DMS53 (cell line): ENCODE data around the gene MECP2.

ENCODE experiments used
- DNase-seq: peaks from one replicate; lab custom pipeline; 2025; lab: John Stamatoyannopoulos, UW

Gene MECP2

GRCh38 chrX:154061801-154062200, 35.7 kb downstream of the MECP2 start:
- no peak for DNase-seq

DNA sequence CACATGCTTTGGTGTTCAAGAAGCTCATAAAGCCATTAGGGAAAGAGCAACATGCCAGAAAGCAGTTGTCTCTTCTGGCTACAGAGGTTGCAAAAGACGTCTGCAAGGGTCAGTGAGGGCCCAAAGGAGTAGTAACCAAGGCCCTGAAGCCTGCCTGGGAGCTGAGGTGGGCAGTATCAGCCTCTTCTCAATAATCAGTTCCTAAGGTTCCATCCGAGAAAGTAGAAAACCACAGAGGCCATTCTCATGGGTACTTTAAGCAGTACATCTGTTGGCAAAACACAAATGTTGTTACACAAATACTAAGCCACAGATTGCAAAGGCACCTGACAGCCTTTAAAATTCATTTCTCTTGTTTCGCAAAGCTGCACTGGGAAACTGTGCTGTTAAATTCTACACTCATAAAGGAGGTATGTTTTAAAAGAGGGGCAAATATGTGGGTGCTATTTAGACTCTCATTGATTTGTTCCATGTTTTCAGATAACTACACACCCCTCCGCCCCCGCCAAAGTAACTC, 37.7 kb downstream of the MECP2 start:
- no peak for DNase-seq

DNA sequence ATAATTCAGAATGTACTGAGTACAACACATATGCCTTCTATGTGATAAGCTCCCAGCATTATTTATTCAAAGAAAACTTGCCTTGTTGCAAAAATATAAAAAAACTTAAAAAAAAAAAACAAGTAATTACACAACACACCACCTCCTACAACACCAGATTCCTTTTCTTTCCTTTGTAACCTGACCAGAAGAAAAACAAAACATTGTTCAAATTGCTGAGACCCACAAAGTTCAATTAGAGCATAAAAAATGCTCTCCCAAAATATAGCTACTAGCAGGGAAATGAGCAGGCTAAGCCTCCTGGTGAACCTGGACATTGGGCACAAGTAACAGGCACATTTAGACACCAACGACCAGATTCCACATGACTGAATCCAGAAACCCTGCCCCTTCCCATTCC, 38.3 kb downstream of the MECP2 start:
- DNase-seq: no peak

- no peak for DNase-seq
Measured at GRCh38 chrX:154058214-154058997, 39.1 kb downstream of the MECP2 start.

- peak; percentile 18 for DNase-seq
Measured at GRCh38 chrX:154057791-154058190, 39.7 kb downstream of the MECP2 start.

GRCh38 chrX:154056770-154057241, 40.7 kb downstream of the MECP2 start:
- DNase-seq: peak; percentile 90

GRCh38 chrX:154051201-154051810, 46.2 kb downstream of the MECP2 start:
- peak; percentile 75 for DNase-seq

DNA sequence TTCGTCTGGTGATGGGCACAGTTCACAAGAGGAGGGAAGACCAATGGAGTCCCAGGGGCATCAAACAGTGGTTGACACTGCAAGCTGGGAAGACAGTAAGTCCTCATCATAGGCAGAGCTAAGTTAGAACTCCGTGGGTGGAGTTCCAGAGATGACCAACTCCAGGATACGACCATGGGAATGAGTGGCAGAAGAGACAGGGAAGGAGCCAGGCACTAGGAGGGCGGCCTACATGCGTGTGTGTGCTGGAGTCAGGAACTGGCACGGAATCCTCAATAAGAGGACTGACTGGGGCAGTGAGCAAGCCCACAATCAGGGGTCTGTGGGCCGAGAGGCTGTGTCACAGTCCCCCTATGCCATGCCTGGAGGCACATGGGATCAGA, 47.4 kb downstream of the MECP2 start:
- no peak for DNase-seq

DNA sequence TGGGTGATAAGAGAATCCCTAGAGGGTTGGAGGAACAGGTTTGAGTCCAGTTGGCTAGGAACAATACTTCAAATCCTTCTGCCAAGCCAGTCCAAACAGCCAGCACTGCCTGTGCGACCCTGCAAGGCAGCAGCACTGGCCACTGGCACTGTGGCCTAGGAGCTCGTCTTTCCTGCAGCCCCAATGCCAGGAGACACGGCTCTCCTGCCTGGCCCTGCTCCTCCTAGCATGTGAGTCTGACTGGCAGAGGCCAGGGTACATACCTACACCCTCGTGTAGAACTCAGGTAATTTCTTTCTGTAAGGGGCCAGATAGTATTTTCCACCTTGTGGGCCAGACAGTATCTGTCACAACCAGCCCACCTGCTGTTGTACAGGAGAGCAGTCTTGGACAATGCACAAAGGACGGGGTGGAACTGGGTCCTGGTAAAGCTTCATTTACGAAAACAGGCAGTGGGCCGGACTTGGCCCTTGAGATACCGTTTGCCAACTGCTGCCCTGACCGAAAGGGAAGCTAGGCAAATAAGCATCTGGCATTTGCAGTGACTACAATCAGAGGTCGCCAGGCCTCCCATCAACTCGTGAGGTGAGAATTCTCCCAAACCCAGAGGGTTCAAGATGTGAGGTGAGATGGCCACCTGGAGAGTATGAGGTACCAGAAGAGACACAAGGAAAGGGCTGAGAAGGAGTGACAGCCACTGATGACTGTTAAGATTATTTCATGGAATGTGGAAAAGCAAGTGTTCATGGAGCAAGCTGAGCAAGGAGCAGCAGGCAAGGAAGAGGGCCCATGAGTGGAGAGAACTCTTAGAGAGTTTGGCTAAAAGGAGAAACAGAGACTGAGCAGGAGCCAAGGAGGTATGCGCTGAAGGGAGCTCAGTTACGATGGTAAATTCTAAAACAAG, 48.1 kb downstream of the MECP2 start:
- DNase-seq: no peak

GRCh38 chrX:154048398-154048797, 49.1 kb downstream of the MECP2 start:
- no peak for DNase-seq

GRCh38 chrX:154046940-154047610, 50.4 kb downstream of the MECP2 start:
- no peak for DNase-seq

GRCh38 chrX:154046031-154046781, 51.3 kb downstream of the MECP2 start:
- DNase-seq: no peak

DNA sequence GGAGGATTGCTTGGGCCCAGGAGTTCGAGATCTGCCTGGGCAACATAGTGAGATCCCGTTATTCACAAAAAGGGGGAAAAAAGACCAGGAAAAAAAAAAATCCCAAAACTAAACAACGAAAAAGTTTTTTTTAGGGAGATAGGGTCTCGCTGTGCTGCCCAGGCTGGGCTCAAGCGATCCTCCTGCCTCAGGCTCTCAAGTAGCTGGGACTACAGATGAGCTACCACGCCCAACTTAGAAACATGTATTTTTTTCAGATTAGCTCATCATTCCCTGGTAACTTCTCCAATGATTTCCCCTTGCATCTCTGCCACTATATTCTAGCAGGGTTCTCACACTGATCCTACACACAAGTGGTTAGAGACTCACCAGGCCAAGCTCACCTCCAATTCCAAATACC, 53.4 kb downstream of the MECP2 start:
- DNase-seq: no peak

- DNase-seq: no peak
Measured at GRCh38 chrX:154043003-154043763, 54.3 kb downstream of the MECP2 start.

DNA sequence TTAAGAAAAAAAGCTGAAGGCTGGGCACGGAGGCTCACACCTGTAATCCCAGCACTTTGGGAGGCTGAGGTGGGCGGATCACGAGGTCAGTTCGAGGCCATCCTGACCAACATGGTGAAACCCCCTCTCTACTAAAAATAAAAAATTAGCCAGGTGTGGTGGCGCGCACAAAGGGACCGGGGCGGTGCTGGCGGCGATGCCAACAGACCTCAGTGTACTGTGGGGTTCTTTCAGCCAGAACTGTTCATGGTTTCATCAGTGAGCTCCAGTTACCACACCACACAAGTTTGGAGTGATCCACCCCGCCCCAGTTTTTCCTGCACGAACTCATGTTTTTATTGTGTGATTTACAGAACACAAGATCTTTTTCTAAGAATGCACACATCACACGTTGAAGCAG, 56.7 kb downstream of the MECP2 start:
- no peak for DNase-seq

- DNase-seq: no peak
Measured at GRCh38 chrX:154040307-154040756, 57.2 kb downstream of the MECP2 start.

DNA sequence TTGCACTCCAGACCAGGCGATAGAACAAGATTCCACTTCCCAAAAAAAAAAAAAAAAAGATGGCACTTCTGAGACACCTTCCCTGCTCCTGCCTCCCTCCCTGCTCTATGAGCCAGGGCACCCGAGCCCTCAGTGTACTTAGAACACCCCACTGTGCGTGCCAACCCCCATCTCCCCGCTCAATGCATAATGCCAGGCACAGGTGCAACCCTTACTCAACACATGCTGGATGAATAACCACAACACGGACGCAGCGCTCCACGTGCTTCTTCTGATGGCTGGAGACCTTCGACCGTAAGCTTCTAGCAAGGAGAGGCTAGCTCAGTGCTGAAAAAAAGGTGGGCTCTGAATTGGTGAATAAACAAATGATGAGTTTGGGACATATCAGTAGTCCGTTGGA, 57.9 kb downstream of the MECP2 start:
- DNase-seq: no peak

- no peak for DNase-seq
Measured at GRCh38 chrX:154038656-154039055, 58.9 kb downstream of the MECP2 start.

DNA sequence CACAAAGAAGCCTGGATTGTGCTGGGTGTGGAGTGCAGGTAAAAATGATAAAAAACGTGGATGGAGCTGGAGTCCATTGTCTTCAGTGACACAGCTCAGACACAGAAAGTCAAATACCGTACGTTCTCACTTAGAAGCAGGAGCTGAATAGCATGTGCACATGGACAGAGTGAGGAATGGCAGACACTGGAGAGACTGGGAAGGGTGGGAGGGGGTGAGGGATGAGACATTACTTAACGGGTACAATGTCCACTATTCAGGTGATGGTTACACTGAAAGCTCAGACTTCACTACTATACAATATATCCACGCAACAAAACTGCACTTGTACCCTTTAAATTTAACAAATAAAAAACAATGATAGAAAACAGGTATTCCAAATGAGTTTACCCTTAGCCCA, 59.8 kb downstream of the MECP2 start:
- no peak for DNase-seq

DNA sequence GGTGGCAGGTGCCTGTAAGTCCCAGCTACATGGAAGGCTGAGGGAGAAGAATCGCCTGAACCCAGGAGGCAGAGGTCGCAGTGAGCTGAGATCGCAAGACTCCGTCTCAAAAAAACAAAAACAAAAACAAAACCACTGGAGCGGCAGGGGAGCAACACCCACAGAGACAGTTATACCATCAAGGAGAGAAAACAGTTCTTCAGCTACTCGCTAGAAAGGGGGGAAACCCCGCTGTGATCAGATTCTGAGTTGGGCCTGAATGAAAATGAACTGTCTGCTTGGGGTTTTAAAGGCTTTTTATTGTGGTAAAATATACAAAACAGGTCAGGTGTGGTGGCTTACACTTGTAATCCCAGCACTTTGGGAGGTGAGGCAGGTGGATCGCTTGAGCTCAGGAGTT, 61.0 kb downstream of the MECP2 start:
- DNase-seq: no peak
